Suprapubic skin (tissue), 4 donors: Measurements from ENCODE around the gene DLEU7. TPM values are rescaled to one million over a fixed set of nuclear protein-coding genes. Genes with fewer than 3 reads are reported as not detected.

ENCODE experiments used
- DNase-seq, 2 donors: peaks; one replicate each; pipeline ENCODE4 v3.0.0-alpha.2; 2019; ENCODE audit warnings: low spot score in 2 of 2
- H3K27ac ChIP-seq: fragments of 200-600 bp; sonication (generic); one replicate; pipeline ENCODE4 v1.5.1; 2019
- H3K27me3 ChIP-seq: fragments of 200-600 bp; sonication (generic); one replicate; pipeline ENCODE4 v1.5.1; 2019
- H3K36me3 ChIP-seq: fragments of 200-600 bp; sonication (generic); one replicate; pipeline ENCODE4 v1.5.1; 2019
- H3K4me1 ChIP-seq: fragments of 200-600 bp; sonication (generic); one replicate; pipeline ENCODE4 v1.5.1; 2019
- H3K4me3 ChIP-seq: fragments of 200-600 bp; sonication (generic); one replicate; pipeline ENCODE4 v1.5.1; 2019; ENCODE audit warnings: mild to moderate bottlenecking
- H3K9me3 ChIP-seq: fragments of 200-600 bp; sonication (generic); one replicate; pipeline ENCODE4 v1.5.1; 2019
- EP300 ChIP-seq: sonication (generic); formaldehyde crosslinking; IDR thresholded peaks from one replicate; pipeline ENCODE4 v1.6.1; 2017; ENCODE audit warnings: antibody characterized with exemption
- POLR2A ChIP-seq, 2 donors: fragments of 450-650 bp; IDR thresholded peaks; one replicate each; pipeline ENCODE4 v1.6.1; 2017; ENCODE audit warnings: antibody characterized with exemption in 2 of 2, mild to moderate bottlenecking in 2 of 2, moderate library complexity in 2 of 2
- POLR2AphosphoS5 ChIP-seq, 3 donors: sonication (generic); formaldehyde crosslinking; IDR thresholded peaks; one replicate each; pipeline ENCODE4 v1.6.1; 2017; ENCODE audit warnings: antibody characterized with exemption in 3 of 3
- WGBS: methylation state at CpG from one replicate; pipeline ENCODE4 v1.1.5; 2018; 5-methylcytosine and 5-hydroxymethylcytosine counted together
- total RNA-seq, 4 donors: library from RNA; depleted of rRNA; stranded (reverse); fragments of >200 nt; gene quantifications; one replicate each; pipeline ENCODE4 v1.1.0, GENCODE V29; 2016
- TF ChIP-seq, protein P1 (sequence below), 2 donors: fragments of 200-600 bp in 1 of 2; fragments of 450-650 bp in 1 of 2; sonication (generic) in 1 of 2; IDR thresholded peaks; one replicate each; pipeline ENCODE4 v1.5.1; 2016 to 2019; ENCODE audit warnings: antibody characterized with exemption in 2 of 2, mild to moderate bottlenecking in 1 of 2, moderate library complexity in 1 of 2

DLEU7 gene
- total RNA-seq, 4 donors from 2014 or later, result not detected

DNA sequence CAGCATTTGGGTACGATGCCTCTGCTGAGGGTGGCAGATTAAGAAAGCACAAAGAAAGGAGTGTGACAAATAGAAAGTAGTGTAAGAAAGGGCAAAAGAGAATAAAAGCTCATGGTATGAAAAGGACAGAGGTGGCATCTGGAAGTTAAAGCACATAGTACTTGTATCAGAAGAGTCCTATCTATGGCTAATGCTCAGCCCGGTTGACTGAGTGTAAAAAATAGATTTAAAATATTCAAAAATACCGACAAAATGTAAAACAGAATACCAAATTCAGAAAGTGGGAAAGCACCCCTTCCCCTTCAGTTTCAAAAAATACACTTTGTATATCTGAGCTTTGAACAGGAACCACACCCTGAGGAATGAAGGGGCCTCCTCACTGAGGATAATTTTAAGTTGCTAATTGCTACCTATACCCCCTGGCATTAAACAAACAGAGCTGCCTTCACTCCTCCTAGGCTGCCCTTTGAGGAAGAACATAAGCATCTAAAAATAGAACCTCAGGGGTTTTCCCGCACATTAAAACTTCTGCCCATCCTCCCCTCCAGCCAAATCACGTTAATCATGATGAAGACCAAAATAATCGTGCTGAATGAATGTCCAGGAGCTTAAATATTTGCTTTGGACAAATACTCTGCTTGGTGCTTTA is 43.3 kb downstream of the DLEU7 start:
- Histone ChIP-seq H3K36me3 (no peaks in the 10 kb centered on the region), H3K9me3 (no peaks in the 10 kb centered on the region), H3K4me3 (no peak overlapping the region), H3K27ac (no peak overlapping the region), H3K4me1 (peaks cover 7% of the 10 kb centered on the region), H3K27me3 (no peaks in the 10 kb centered on the region)
- 59% methylated on average over 6 of the region's 6 CpGs for WGBS
- no peak for TF ChIP-seq POLR2AphosphoS5 (IDR thresholded peaks at IDR 0.05)
- TF ChIP-seq POLR2A (IDR thresholded peaks at IDR 0.05), result no peak
- TF ChIP-seq, protein P1, sequence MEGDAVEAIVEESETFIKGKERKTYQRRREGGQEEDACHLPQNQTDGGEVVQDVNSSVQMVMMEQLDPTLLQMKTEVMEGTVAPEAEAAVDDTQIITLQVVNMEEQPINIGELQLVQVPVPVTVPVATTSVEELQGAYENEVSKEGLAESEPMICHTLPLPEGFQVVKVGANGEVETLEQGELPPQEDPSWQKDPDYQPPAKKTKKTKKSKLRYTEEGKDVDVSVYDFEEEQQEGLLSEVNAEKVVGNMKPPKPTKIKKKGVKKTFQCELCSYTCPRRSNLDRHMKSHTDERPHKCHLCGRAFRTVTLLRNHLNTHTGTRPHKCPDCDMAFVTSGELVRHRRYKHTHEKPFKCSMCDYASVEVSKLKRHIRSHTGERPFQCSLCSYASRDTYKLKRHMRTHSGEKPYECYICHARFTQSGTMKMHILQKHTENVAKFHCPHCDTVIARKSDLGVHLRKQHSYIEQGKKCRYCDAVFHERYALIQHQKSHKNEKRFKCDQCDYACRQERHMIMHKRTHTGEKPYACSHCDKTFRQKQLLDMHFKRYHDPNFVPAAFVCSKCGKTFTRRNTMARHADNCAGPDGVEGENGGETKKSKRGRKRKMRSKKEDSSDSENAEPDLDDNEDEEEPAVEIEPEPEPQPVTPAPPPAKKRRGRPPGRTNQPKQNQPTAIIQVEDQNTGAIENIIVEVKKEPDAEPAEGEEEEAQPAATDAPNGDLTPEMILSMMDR (IDR thresholded peaks at IDR 0.05), result no peak
- no peak for TF ChIP-seq EP300
- DNase-seq, result no peak

DNA sequence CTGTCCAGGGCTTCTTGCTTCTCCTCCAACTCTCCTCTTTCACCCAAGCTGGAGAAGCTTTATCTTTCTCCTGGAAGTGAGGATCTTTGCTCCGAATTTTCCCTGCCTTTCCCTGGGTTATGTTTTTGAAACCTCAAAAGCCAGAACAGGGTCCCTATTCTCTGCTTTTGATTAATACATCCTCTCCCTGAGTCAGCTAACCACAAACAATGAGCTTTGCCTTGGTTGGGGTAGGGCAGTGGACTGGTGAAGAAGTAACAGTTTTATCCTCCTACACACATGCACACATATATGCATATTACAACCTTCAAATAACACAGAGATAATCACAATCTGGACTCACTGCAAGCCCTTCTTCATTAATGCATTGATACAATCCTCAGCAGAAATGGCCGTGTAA is 44.6 kb downstream of the DLEU7 start:
- 87% methylated on average over 2 of the region's 2 CpGs for WGBS
- TF ChIP-seq POLR2AphosphoS5 (IDR thresholded peaks at IDR 0.05), result no peak
- no peak for TF ChIP-seq EP300
- no peak for TF ChIP-seq POLR2A (IDR thresholded peaks at IDR 0.05)
- TF ChIP-seq, protein P1 (IDR thresholded peaks at IDR 0.05), result no peak
- no peak for DNase-seq
- Histone ChIP-seq H3K9me3 (no peaks in the 10 kb centered on the region), H3K4me1 (peaks cover 7% of the 10 kb centered on the region), H3K36me3 (no peaks in the 10 kb centered on the region), H3K27me3 (no peaks in the 10 kb centered on the region), H3K4me3 (no peak overlapping the region), H3K27ac (no peak overlapping the region)

DNA sequence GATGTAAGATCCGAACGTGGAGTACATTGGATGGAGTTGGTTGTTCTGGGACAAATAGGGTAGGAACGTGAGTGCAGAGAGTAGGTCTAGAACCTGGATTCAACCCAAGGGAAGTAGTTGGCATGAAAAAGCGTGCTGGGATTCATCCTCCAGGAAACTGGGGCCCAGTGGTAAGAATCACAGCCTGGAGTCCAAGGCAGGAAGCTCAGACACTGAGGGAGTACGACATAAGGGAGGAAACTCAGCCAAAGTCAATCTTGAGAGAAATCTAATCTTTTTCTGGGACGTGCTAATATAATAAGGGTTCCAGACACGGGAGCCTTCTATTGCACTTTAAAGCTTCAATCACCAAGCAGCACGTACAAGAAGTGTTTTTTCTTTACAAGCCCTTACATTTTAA is 46.4 kb downstream of the DLEU7 start:
- Histone ChIP-seq H3K36me3 (no peaks in the 10 kb centered on the region), H3K4me3 (no peak overlapping the region), H3K27ac (no peak overlapping the region), H3K9me3 (no peaks in the 10 kb centered on the region), H3K27me3 (no peaks in the 10 kb centered on the region), H3K4me1 (peaks cover 7% of the 10 kb centered on the region)
- no peak for DNase-seq
- 55% methylated on average over 8 of the region's 8 CpGs for WGBS
- TF ChIP-seq POLR2AphosphoS5 (IDR thresholded peaks at IDR 0.05) (no peak), POLR2A (IDR thresholded peaks at IDR 0.05) (no peak), EP300 (no peak)
- TF ChIP-seq, protein P1 (IDR thresholded peaks at IDR 0.05), result no peak

DNA sequence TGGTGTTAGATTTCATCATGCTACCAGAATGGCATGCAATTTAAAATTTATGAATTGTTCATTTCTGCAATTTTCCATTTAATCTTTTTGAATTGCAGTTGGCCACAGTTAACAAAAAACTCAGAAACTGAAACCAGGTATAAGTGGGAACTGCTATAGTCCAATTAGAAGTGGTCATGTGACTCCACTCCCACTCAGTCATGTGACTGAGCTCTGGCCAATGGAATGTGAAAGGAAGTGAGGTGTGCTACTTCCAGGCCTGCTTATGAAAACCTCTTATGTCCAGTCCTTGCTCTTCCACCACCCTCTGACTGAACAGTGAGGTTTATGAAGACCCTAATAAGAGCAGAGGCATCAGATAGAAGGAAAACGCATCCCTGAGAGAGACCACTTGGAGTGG is 47.0 kb downstream of the DLEU7 start:
- no peaks in the 10 kb centered on the region for H3K9me3 ChIP-seq
- H3K27me3 ChIP-seq, result no peaks in the 10 kb centered on the region
- 95% methylated on average over 1 of the region's 1 CpG for WGBS
- H3K27ac ChIP-seq, result no peak overlapping the region
- H3K4me1 ChIP-seq, result peaks cover 7% of the 10 kb centered on the region
- no peak overlapping the region for H3K4me3 ChIP-seq
- no peak for DNase-seq
- TF ChIP-seq, protein P1 (IDR thresholded peaks at IDR 0.05), result no peak
- TF ChIP-seq EP300, result no peak
- TF ChIP-seq POLR2AphosphoS5 (IDR thresholded peaks at IDR 0.05), result no peak
- no peak for TF ChIP-seq POLR2A (IDR thresholded peaks at IDR 0.05)
- H3K36me3 ChIP-seq, result no peaks in the 10 kb centered on the region

DNA sequence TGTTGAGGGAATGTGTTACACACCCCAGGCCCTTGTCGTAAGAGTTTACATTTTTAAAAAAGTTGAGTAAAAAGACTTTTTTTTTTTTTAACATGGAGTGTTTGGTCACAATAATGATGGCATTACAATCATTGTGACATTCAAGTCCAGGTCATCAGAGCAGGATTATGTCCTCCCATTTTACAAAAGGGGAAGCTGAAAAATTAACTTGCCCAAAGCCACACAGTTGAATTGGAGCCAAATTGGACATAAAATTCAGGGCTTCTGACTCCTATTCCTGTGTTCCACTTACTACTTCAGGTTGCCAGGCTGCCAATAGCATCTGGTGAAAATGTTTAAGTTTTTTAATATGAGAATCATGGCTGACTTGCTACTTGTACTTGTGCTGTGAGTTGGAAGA is 49.3 kb downstream of the DLEU7 start:
- Histone ChIP-seq H3K36me3 (no peaks in the 10 kb centered on the region), H3K27ac (no peak overlapping the region), H3K9me3 (no peaks in the 10 kb centered on the region), H3K4me3 (no peak overlapping the region), H3K27me3 (no peaks in the 10 kb centered on the region), H3K4me1 (no peaks in the 10 kb centered on the region)
- WGBS, result 96% methylated on average over 1 of the region's 1 CpG
- DNase-seq, result no peak
- TF ChIP-seq EP300 (no peak), POLR2A (IDR thresholded peaks at IDR 0.05) (no peak), POLR2AphosphoS5 (IDR thresholded peaks at IDR 0.05) (no peak)
- TF ChIP-seq, protein P1 (IDR thresholded peaks at IDR 0.05), result no peak
